HS-27A (cell line): Measurements from ENCODE around the gene BDH2.

Source experiments
- DNase-seq: peaks from one replicate; pipeline ENCODE4 v3.0.0-alpha.2; 2012; ENCODE audit warnings: low read depth, missing footprints

The BDH2 gene

GRCh38 chr4:103085555-103086196 is 14.0 kb downstream of the BDH2 start:
- no peak for DNase-seq

GRCh38 chr4:103079621-103080020 is 20.0 kb downstream of the BDH2 start:
- DNase-seq, result no peak

- no peak for DNase-seq
These were observed 22.8 kb downstream of the BDH2 start, which contains the start of gene SLC9B2 for GRCh38 chr4:103076747-103077347. TSS of gene SLC9B2 (minus strand) at chr4:103076761. CDS start at chr4:103067550, 9,211 bp downstream.

GRCh38 chr4:103075894-103076746 is 23.5 kb downstream of the BDH2 start:
- DNase-seq, result peak; percentile 50

- DNase-seq, result no peak
These were observed 24.2 kb downstream of the BDH2 start for GRCh38 chr4:103075435-103075893.

GRCh38 chr4:103074744-103075434 is 24.7 kb downstream of the BDH2 start:
- no peak for DNase-seq

- no peak for DNase-seq
These were observed 25.7 kb downstream of the BDH2 start for GRCh38 chr4:103073792-103074438.

GRCh38 chr4:103067841-103068547 is 31.6 kb downstream of the BDH2 start:
- no peak for DNase-seq

GRCh38 chr4:103060453-103061148 is 39.0 kb downstream of the BDH2 start:
- DNase-seq, result no peak

GRCh38 chr4:103054030-103054429 is 45.6 kb downstream of the BDH2 start:
- DNase-seq, result no peak

GRCh38 chr4:103052779-103053178 is 46.9 kb downstream of the BDH2 start:
- no peak for DNase-seq

- DNase-seq, result no peak
These were observed 47.5 kb downstream of the BDH2 start for GRCh38 chr4:103052145-103052544.

- DNase-seq, result no peak
These were observed 48.7 kb downstream of the BDH2 start for GRCh38 chr4:103050736-103051436.

- no peak for DNase-seq
These were observed 53.0 kb downstream of the BDH2 start for GRCh38 chr4:103046416-103047290.

- no peak for DNase-seq
These were observed 55.5 kb downstream of the BDH2 start for GRCh38 chr4:103044183-103044582.

- DNase-seq, result no peak
These were observed 63.5 kb downstream of the BDH2 start for GRCh38 chr4:103036169-103036568.

GRCh38 chr4:103032574-103032973 is 67.1 kb downstream of the BDH2 start:
- DNase-seq, result no peak

GRCh38 chr4:103030791-103031190 is 68.8 kb downstream of the BDH2 start:
- no peak for DNase-seq

- no peak for DNase-seq
These were observed 70.3 kb downstream of the BDH2 start for GRCh38 chr4:103029300-103029699.
